Fibroblast of lung (primary cell): ENCODE measurements around the gene IL3RA. TPM values are rescaled to one million over a fixed set of nuclear protein-coding genes. Genes with fewer than 3 reads are reported as not detected.

Source experiments
- DNase-seq, 2 donors: peaks; one replicate each; pipeline versions ENCODE4 v3.0.0 to v3.0.0-alpha.2; 2010; ENCODE audit warnings: low read depth in 2 of 2
- H2AFZ ChIP-seq: 2 replicates; pipeline ENCODE4 v1.5.1; 2012; ENCODE audit warnings: low read length, control low read depth, inconsistent platforms
- H3K27ac ChIP-seq: 2 replicates; pipeline ENCODE4 v1.5.1; 2011; ENCODE audit warnings: low read length, control low read depth; ENCODE audit not compliant: insufficient read depth
- H3K27me3 ChIP-seq: 2 replicates; pipeline ENCODE4 v1.5.1; 2011; ENCODE audit warnings: mild to moderate bottlenecking, low read length; ENCODE audit not compliant: control insufficient read depth, insufficient read depth
- H3K36me3 ChIP-seq: 2 replicates; pipeline ENCODE4 v1.5.1; 2011; ENCODE audit warnings: low read length; ENCODE audit not compliant: control insufficient read depth, insufficient read depth
- H3K4me1 ChIP-seq: 2 replicates; pipeline ENCODE4 v1.5.1; 2011; ENCODE audit warnings: low read length; ENCODE audit not compliant: control insufficient read depth, insufficient read depth; ENCODE audit errors: extremely low read depth
- H3K4me2 ChIP-seq: 2 replicates; pipeline ENCODE4 v1.5.1; 2011; ENCODE audit warnings: low read length, control low read depth; ENCODE audit not compliant: insufficient read depth; ENCODE audit errors: extremely low read depth
- H3K4me3 ChIP-seq, 4 experiments: fragments of 200-600 bp in 1 of 4; sonication (generic) in 1 of 4; replicated peaks in 1 of 4; 2 replicates each; pipeline ENCODE4 v1.5.1; 2011 to 2016; ENCODE audit warnings: low read length in 4 of 4, low read depth in 3 of 4, mild to moderate bottlenecking in 3 of 4, control low read depth in 2 of 4, inconsistent platforms in 1 of 4, mixed read lengths in 1 of 4; ENCODE audit not compliant: insufficient read depth in 1 of 4; ENCODE audit errors: control extremely low read depth in 1 of 4
- H3K79me2 ChIP-seq: 2 replicates; pipeline ENCODE4 v1.5.1; 2012; ENCODE audit warnings: mild to moderate bottlenecking, low read length, inconsistent platforms; ENCODE audit not compliant: control insufficient read depth, insufficient read depth
- H3K9ac ChIP-seq: 2 replicates; pipeline ENCODE4 v1.5.1; 2011; ENCODE audit warnings: mild to moderate bottlenecking, low read length, control low read depth; ENCODE audit not compliant: insufficient read depth
- H3K9me3 ChIP-seq: 2 replicates; pipeline ENCODE4 v1.5.1; 2012; ENCODE audit warnings: low read depth, low read length; ENCODE audit not compliant: control insufficient read depth, insufficient read depth
- H4K20me1 ChIP-seq: 2 replicates; pipeline ENCODE4 v1.5.1; 2011; ENCODE audit warnings: low read length; ENCODE audit not compliant: control insufficient read depth, insufficient read depth; ENCODE audit errors: extremely low read depth
- CTCF ChIP-seq, 2 donors: IDR thresholded peaks in 1 of 2; conservative IDR thresholded peaks in 1 of 2; 1 replicate in 1 of 2; 2 replicates in 1 of 2; pipeline ENCODE4 v1.5.1; 2011 to 2012; ENCODE audit warnings: low read length in 2 of 2, control low read depth in 1 of 2, inconsistent platforms in 1 of 2, low read depth in 1 of 2, mild to moderate bottlenecking in 1 of 2
- EZH2 ChIP-seq: IDR thresholded peaks from 2 replicates; pipeline ENCODE4 v1.5.1; 2012; ENCODE audit warnings: low read length, control low read depth, mild to moderate bottlenecking; ENCODE audit errors: missing control alignments
- polyA plus RNA-seq, 2 donors: library from polyadenylated mRNA; depleted of rRNA in 1 of 2; stranded (reverse) in 1 of 2; unstranded in 1 of 2; fragments of >200 nt; gene quantifications; 2 replicates each; pipeline ENCODE4 v1.2.1, GENCODE V29; 2011 to 2012; ENCODE audit warnings: missing spikeins in 1 of 2
- total RNA-seq: library from RNA; depleted of rRNA; stranded (reverse); fragments of >200 nt; gene quantifications from 2 replicates; pipeline ENCODE4 v1.2.1, GENCODE V29; 2014

IL3RA gene
- total and polyA plus RNA-seq, 2 donors (not counting 1 experiment from before 2014, with no cell fraction given) = under 0.01 to 0.03 TPM

GRCh38 chrX:1417921-1418771 is 81.6 kb downstream of the IL3RA start:
- Histone ChIP-seq H3K4me1 (no peaks in the 10 kb centered on the region), H3K27ac (no peak overlapping the region), H3K9me3 (no peaks in the 10 kb centered on the region), H3K4me3 (no peak overlapping the region), H3K27me3 (no peaks in the 10 kb centered on the region), H2AFZ (no peak overlapping the region), H3K36me3 (peaks cover 18% of the 10 kb centered on the region), H3K79me2 (no peaks in the 10 kb centered on the region), H3K4me2 (no peak overlapping the region), H4K20me1 (no peaks in the 10 kb centered on the region), H3K9ac (no peak overlapping the region)
- no peak for DNase-seq
- TF ChIP-seq EZH2 (no peak), CTCF (conservative IDR thresholded peaks at IDR 0.05 in 1 of 2, IDR thresholded peaks at IDR 0.05 in 1 of 2; ENCODE audit: low read depth in 1 of 2, low read length in 2 of 2) (no peak)

- peaks cover 18% of the 10 kb centered on the region for H3K36me3 ChIP-seq
- H3K4me2 ChIP-seq = no peak overlapping the region
- H3K27me3 ChIP-seq = no peaks in the 10 kb centered on the region
- H3K4me3 ChIP-seq = no peak overlapping the region
- H3K9ac ChIP-seq = no peak overlapping the region
- H3K4me1 ChIP-seq = no peaks in the 10 kb centered on the region
- TF ChIP-seq CTCF (conservative IDR thresholded peaks at IDR 0.05 in 1 of 2, IDR thresholded peaks at IDR 0.05 in 1 of 2; ENCODE audit: low read depth in 1 of 2, low read length in 2 of 2) = no peak
- no peak for TF ChIP-seq EZH2
- no peak for DNase-seq
- no peak overlapping the region for H2AFZ ChIP-seq
- H3K9me3 ChIP-seq = no peaks in the 10 kb centered on the region
- H3K27ac ChIP-seq = no peak overlapping the region
- no peaks in the 10 kb centered on the region for H4K20me1 ChIP-seq
- H3K79me2 ChIP-seq = no peaks in the 10 kb centered on the region
Observed at GRCh38 chrX:1418901-1419544, 82.4 kb downstream of the IL3RA start.

GRCh38 chrX:1419545-1420355 is 83.2 kb downstream of the IL3RA start:
- no peaks in the 10 kb centered on the region for H4K20me1 ChIP-seq
- H3K79me2 ChIP-seq = no peaks in the 10 kb centered on the region
- H3K36me3 ChIP-seq = peaks cover 18% of the 10 kb centered on the region
- H3K4me1 ChIP-seq = no peaks in the 10 kb centered on the region
- no peaks in the 10 kb centered on the region for H3K27me3 ChIP-seq
- no peak overlapping the region for H3K27ac ChIP-seq
- H2AFZ ChIP-seq = no peak overlapping the region
- no peak overlapping the region for H3K4me3 ChIP-seq
- DNase-seq = no peak
- no peak overlapping the region for H3K9ac ChIP-seq
- no peak for TF ChIP-seq CTCF (conservative IDR thresholded peaks at IDR 0.05 in 1 of 2, IDR thresholded peaks at IDR 0.05 in 1 of 2; ENCODE audit: low read depth in 1 of 2, low read length in 2 of 2)
- TF ChIP-seq EZH2 = no peak
- no peaks in the 10 kb centered on the region for H3K9me3 ChIP-seq
- H3K4me2 ChIP-seq = no peak overlapping the region
